ENCODE results near the gene CMIP. TPM values are rescaled to one million over a fixed set of nuclear protein-coding genes. Genes with fewer than 3 reads are reported as not detected.
A peak's percentile ranks its signal among the peaks of the same experiment; 100 is the strongest.

The CMIP gene
- total RNA-seq, 3 donors from 2014 or later = 73.3 to 127 (median 79.8) TPM

- ATAC-seq = no peak
- peaks cover 5% of the 10 kb centered on the region for H3K36me3 ChIP-seq (ENCODE audit: low read depth)
Measured at GRCh38 chr16:81675662-81676061, 231.1 kb downstream of the CMIP start.

GRCh38 chr16:81676066-81676882, 231.7 kb downstream of the CMIP start:
- DNase-seq = no peak
- H3K4me3 ChIP-seq = no peak overlapping the region
- ATAC-seq = no peak
- intact Hi-C loops (cut with DNase I, micrococcal nuclease) = no loop called here
- no peaks in the 10 kb centered on the region for H3K4me1 ChIP-seq (ENCODE audit: low read depth)
- no peaks in the 10 kb centered on the region for H3K9me3 ChIP-seq
- peaks cover 5% of the 10 kb centered on the region for H3K36me3 ChIP-seq (ENCODE audit: low read depth)
- TF ChIP-seq, protein P1, sequence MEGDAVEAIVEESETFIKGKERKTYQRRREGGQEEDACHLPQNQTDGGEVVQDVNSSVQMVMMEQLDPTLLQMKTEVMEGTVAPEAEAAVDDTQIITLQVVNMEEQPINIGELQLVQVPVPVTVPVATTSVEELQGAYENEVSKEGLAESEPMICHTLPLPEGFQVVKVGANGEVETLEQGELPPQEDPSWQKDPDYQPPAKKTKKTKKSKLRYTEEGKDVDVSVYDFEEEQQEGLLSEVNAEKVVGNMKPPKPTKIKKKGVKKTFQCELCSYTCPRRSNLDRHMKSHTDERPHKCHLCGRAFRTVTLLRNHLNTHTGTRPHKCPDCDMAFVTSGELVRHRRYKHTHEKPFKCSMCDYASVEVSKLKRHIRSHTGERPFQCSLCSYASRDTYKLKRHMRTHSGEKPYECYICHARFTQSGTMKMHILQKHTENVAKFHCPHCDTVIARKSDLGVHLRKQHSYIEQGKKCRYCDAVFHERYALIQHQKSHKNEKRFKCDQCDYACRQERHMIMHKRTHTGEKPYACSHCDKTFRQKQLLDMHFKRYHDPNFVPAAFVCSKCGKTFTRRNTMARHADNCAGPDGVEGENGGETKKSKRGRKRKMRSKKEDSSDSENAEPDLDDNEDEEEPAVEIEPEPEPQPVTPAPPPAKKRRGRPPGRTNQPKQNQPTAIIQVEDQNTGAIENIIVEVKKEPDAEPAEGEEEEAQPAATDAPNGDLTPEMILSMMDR (IDR thresholded peaks at IDR 0.05) = no peak

More at GRCh38 chr16:81675662-81676061, 231.1 kb downstream of the CMIP start:
- intact Hi-C loops (cut with DNase I, micrococcal nuclease) = no loop called here
- H3K9me3 ChIP-seq = no peaks in the 10 kb centered on the region
- TF ChIP-seq, protein P1 (IDR thresholded peaks at IDR 0.05) = no peak
- no peak overlapping the region for H3K4me3 ChIP-seq
- no peaks in the 10 kb centered on the region for H3K4me1 ChIP-seq (ENCODE audit: low read depth)
- DNase-seq = no peak

GRCh38 chr16:81676883-81677737, 232.5 kb downstream of the CMIP start:
- ATAC-seq = no peak
- no peaks in the 10 kb centered on the region for H3K36me3 ChIP-seq (ENCODE audit: low read depth)
- intact Hi-C loops (cut with DNase I, micrococcal nuclease) = no loop called here
- H3K4me3 ChIP-seq = no peak overlapping the region
- TF ChIP-seq, protein P1 (IDR thresholded peaks at IDR 0.05) = no peak
- no peak for DNase-seq
- no peaks in the 10 kb centered on the region for H3K4me1 ChIP-seq (ENCODE audit: low read depth)
- no peaks in the 10 kb centered on the region for H3K9me3 ChIP-seq

DNA sequence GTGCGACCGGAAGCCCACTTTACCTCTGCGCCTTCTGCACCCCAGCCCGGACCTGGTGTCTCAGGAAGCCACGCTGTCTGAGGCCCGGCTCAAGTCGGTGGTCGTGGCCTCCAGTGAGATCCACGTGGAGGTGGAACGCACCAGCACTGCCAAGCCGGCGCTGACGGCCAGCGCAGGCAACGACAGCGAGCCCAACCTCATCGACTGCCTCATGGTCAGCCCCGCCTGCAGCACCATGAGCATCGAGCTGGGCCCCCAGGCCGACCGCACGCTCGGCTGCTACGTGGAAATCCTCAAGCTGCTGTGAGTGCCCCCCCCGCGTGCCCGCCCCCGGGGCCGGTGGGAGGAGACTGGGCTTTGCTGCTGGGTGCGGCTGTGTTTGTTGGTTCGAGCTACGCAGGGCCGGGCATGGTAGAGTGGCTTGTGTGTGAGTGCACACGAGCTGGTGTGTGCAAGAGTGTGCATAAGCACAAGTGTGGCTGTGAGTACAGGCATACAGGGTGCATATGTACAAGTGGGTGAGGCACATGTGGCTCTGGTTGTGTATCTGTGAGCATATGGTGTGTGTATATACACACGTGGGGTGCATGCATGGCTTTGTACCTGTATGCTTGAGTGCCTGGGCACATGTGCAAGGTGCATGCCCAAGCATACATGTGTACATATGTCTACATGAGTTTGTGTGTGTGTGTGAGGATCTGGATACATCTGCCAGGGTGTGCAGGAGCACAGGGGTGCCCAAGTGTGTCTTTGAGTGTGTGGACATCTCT, 233.9 kb downstream of the CMIP start:
- H3K4me1 ChIP-seq (ENCODE audit: low read depth) = no peaks in the 10 kb centered on the region
- H3K4me3 ChIP-seq = no peak overlapping the region
- no peaks in the 10 kb centered on the region for H3K9me3 ChIP-seq
- ATAC-seq (peak; percentile 13), DNase-seq (no peak)
- TF ChIP-seq, protein P1 (IDR thresholded peaks at IDR 0.05) = no peak
- H3K36me3 ChIP-seq (ENCODE audit: low read depth) = no peaks in the 10 kb centered on the region
- intact Hi-C loops (cut with DNase I, micrococcal nuclease) = no loop called here

GRCh38 chr16:81679721-81680430, 235.3 kb downstream of the CMIP start:
- no peaks in the 10 kb centered on the region for H3K36me3 ChIP-seq (ENCODE audit: low read depth)

More at GRCh38 chr16:81679721-81680430, 235.3 kb downstream of the CMIP start:
- DNase-seq = no peak
- Histone ChIP-seq H3K4me1 (ENCODE audit: low read depth) (no peaks in the 10 kb centered on the region), H3K9me3 (no peaks in the 10 kb centered on the region), H3K4me3 (no peak overlapping the region)
- intact Hi-C loops (cut with DNase I, micrococcal nuclease) = no loop called here
- TF ChIP-seq, protein P1 (IDR thresholded peaks at IDR 0.05) = no peak
- no peak for ATAC-seq

All from mucosa of descending colon (tissue), 3 donors.